Cortex of kidney (tissue), 1 donor: Measurements from ENCODE around the gene UCHL3.

Source experiments
- DNase-seq: peaks from one replicate; lab custom pipeline; 2025; lab: John Stamatoyannopoulos, UW

UCHL3 gene

GRCh38 chr13:75547917-75548316 lies 1.7 kb upstream of the UCHL3 start:
- no peak for DNase-seq

DNA sequence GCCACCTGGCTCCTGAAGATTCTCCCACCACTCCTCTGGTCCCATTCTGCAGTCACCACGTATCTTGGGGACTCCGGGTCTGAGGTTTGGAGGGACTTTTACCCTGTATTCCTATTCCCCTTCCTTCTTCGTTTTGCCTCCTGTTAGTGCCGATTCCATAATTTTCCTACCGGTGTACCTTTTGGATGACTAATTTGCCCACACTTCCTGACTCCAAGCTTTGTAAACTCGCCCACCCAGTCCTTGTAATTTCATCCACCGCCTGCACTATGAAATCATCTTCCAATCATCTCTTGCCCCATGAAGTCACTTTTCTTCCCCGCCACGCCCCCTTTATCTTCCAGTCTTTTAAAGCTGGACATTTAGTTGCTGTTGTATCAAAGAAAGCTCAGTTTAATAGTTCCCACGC lies 572 bp downstream of the UCHL3 start:
- DNase-seq = no peak

GRCh38 chr13:75554464-75554863 lies 4.9 kb downstream of the UCHL3 start:
- no peak for DNase-seq

DNA sequence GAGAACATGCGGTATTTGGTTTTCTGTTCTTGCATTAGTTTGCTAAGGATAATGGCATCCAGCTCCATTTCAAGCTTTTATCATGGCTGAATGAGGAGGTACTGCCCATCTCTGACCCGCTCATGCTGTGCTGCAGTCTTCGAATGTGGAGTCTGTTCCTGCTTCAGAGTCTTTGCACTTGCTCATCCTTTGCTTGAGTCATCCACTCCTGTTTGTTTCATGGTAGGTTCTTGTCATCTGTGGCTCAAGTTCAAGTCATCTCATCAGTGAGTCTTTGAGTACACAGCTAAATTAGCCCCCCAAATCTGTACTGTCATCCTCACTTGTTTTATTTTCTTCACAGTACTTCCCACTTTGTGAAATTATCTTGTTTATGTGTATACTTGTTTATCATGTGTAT lies 5.4 kb downstream of the UCHL3 start:
- no peak for DNase-seq

GRCh38 chr13:75555836-75556235 lies 6.2 kb downstream of the UCHL3 start:
- no peak for DNase-seq

GRCh38 chr13:75556961-75557360 lies 7.4 kb downstream of the UCHL3 start:
- DNase-seq = no peak

DNA sequence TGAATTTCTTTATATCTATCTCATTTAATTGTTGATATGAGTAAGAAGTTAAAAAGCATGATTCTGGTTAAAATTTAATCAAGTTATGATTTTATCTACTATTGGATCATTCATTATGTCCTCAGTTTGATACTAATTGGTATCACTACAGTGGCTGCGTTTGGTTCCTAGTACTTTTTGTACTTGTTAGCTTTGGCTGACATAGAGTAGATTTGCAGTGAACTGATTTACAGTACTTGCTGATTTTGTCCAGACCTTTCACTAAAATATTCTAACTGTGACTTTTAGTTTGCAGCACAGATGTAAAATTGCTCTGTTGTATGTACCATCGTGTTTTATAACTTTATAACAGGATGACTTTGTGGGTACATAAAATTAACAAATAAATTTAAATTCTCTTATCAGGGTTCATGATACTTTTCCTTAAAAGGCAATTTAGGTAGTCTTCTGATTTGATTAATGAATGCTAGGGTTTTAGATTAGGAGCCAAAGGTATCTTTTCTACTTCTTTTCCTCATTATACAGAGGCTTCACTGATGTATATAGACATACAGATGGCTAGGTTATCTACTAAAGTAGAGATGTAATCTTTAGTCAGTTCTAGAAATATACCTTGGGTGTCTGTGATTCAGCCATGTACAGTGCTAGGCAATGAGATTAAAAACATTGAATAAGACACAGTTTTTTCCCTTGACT lies 8.7 kb downstream of the UCHL3 start:
- DNase-seq = no peak

GRCh38 chr13:75566658-75567057 lies 17.1 kb downstream of the UCHL3 start:
- no peak for DNase-seq

DNA sequence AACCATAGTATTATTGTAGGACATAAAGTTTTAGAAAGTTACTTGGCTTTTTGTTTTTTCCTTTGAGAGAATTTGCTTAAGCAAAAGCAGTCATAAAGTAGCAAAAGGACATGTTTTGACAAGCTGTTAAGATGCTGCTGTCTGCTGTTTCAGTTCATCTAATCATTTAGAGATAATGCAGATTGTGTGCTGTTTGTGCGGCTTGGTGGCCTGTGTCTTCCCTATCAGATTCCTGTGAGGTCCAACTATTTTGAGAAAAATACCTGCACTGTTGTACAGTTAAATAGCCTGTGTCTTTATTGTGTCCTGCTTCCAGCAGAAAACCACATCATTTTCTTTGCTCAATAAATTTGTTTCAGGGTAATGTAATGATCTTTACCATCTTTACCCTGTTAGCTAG lies 20.0 kb downstream of the UCHL3 start:
- DNase-seq = no peak

DNA sequence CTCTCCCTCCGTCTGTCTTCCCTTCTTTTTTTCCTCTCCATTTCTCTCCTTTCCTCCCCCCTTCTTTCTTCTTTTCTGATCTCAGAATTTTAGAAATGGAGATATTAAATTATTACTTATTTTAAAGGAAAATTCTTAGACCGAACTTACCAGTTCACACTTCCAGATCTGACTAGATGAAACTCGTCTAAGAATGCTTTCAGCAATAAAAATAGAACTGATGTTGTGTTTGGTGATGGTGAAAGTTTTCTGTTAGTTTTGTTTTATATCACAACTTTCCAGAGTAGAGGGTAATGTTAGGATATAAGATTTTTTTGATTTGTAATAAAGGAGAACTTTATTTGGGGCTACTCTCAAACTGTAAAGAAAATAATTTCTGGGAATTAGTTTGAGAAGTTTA lies 29.9 kb downstream of the UCHL3 start:
- DNase-seq = no peak

GRCh38 chr13:75581874-75582640 lies 32.5 kb downstream of the UCHL3 start:
- DNase-seq = no peak

- no peak for DNase-seq
These were observed 33.5 kb downstream of the UCHL3 start for GRCh38 chr13:75583091-75583490.

DNA sequence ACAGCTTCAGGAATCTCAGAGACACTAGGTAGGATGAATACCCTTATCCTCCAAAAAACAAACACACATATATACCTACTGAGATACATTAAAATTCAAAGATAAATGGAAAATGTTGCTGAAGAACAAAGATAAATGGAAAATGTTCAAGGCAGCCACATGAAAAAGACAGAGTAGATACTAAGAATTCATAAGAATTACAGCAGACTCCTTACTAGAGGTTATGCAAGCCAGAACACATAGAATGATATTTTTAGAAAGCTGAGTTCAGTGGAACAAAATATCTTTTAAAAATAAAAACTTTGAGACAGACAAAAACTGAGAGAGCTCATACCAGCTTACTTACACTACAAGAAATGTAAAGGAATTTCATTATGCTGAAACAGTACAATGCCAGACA lies 35.6 kb downstream of the UCHL3 start:
- DNase-seq = no peak

DNA sequence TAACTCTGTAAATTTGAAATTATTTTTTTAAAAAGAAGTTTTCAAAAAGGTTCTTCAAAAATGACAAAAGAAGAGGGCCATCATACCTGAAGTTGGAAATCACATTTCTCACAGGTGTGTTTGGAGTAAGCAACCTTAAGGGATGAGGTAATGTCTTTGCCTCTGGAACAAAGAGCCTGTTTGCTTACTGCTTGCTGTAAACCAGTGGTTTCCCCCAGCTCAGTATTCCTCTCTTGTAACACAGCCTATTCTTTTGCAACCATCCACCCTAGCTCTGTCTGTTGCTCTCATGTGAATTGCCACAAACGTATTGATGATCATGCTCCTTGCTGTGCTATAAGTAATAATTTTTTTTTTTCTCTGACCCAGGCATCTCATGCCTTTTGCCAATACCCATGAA lies 38.1 kb downstream of the UCHL3 start:
- DNase-seq = no peak

DNA sequence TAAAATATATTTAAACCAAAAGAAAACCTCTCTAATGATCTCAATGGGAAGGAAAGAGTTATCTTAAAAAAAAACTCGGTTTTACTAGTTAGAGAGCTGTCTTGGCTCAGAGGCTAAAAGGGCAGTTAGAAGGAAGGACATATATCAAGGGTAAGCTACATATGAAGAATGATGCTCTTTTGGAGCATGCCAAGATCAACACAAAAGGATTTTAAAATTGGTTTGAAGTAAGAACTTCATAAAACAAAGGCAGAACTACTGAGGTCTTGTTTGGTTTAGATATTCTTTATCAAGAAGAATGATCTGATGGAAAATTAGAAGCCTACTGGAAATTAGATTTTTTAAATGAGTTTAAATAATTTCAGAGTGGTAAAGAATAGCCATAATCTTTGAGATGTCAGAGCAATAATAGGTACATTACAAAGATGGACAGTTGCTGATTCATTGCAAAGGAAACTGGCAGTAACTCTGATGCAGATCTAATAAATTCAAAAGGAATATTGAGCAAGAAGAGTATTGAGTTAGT lies 47.1 kb downstream of the UCHL3 start:
- DNase-seq = no peak

DNA sequence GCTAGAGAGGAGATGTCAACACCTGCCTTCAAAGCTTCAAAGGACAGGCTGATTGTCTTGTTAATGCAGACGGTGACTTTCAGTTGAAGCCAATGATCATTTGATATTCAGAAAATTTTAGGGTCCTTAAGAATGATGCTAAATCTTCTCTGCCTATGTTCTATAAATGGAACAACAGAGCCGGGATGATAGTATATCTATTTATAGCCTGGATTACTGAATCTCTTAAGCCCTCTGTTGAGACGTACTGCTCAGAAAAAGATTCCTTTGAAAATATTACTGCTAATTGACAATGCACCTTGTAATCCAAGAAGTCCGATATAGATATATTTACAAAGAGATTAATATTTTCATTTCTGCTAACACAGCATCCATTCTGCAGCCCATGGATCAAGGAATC lies 50.8 kb downstream of the UCHL3 start:
- DNase-seq = no peak

- DNase-seq = no peak
These were observed 53.4 kb downstream of the UCHL3 start for GRCh38 chr13:75603038-75603437.

GRCh38 chr13:75607447-75607846 lies 57.9 kb downstream of the UCHL3 start:
- DNase-seq = no peak

DNA sequence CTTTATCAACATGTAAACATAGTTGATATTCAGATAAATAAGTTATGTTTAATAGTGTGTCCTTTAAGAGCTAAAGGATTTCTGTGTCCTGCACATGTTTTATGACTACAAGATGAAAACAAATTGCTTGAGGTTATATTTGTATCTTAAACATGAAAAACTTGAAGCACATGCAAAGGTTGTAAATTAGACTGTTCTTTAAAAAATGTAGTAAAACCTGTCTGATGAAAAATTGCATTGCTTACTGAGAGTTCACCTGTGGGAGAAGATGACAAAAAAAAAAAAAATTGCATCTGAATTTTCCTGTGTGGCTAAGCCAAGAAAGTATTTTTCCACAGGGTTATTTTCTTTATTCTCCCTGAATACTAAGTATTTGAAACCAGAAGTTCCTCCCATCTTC lies 60.9 kb downstream of the UCHL3 start:
- no peak for DNase-seq

GRCh38 chr13:75612354-75612753 lies 62.8 kb downstream of the UCHL3 start:
- DNase-seq = no peak

GRCh38 chr13:75617230-75617629 lies 67.6 kb downstream of the UCHL3 start:
- DNase-seq = no peak

DNA sequence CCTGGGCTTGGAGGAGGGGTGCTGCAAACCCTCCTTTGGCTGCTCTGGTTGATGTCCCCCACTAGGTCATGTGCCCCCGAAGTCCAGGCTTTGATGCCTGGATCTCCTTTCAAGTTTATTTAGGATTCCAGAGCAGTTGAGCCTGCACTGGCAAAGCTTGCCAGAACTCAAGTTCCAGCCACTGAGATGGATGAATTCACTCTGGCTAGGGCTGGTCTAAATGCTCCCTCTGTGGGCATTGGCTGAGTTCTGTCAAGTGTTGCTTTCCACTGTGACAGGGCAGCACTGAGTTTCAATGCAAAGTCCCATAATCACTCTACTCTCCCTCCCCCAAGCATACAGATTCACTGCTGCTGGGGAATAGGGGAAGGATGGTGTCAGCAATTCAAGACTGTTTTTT lies 68.7 kb downstream of the UCHL3 start:
- DNase-seq = no peak

GRCh38 chr13:75620020-75620419 lies 70.4 kb downstream of the UCHL3 start:
- no peak for DNase-seq

DNA sequence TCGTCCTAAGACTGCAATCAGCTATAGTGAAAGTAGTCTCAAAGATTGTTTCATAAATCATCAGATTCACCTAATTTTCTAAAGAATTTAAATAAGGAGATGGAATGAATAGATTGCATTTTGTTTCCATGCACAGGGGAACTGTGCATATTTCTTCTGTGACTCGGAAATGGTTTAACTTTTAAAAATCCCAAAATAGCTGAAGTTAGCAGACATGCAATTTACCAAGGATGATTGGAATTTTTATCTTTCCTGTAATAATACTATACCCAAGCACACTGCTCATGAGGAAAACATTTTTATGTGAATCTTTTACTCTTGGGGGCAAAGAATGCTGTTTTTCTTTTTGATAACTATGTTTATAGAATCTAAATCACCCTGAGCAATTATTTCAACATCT lies 71.6 kb downstream of the UCHL3 start:
- DNase-seq = no peak
